DND-41 (cell line): ENCODE measurements around the gene ASPA.

Experiments used
- CTCF ChIP-seq: IDR thresholded peaks from 2 replicates; pipeline ENCODE4 v1.5.1; 2012; ENCODE audit warnings: borderline replicate concordance, low read length, moderate library complexity, mild to moderate bottlenecking; ENCODE audit not compliant: poor library complexity, severe bottlenecking; ENCODE audit errors: extremely low read depth
- EZH2 ChIP-seq: IDR thresholded peaks from 3 replicates; pipeline ENCODE4 v1.6.1; 2012; ENCODE audit warnings: borderline replicate concordance, low read depth, mild to moderate bottlenecking, moderate library complexity, low read length, inconsistent platforms; ENCODE audit not compliant: severe bottlenecking

- TF ChIP-seq CTCF (no peak), EZH2 (no peak)
Observed at GRCh38 chr17:3528403-3528851, 52.6 kb downstream of the ASPA start.
